Mammary epithelial cell (primary cell): ENCODE data around the gene PLEKHG2.

Source experiments
- CTCF ChIP-seq, 2 donors: IDR thresholded peaks in 1 of 2; conservative IDR thresholded peaks in 1 of 2; 2 replicates each; pipeline ENCODE4 v1.5.1; 2011 to 2012; ENCODE audit warnings: inconsistent platforms in 2 of 2, low read length in 2 of 2, mild to moderate bottlenecking in 2 of 2, control low read depth in 1 of 2, low read depth in 1 of 2; ENCODE audit not compliant: insufficient read depth in 1 of 2; ENCODE audit errors: extremely low read depth in 1 of 2
- EZH2 ChIP-seq: IDR thresholded peaks from 2 replicates; pipeline ENCODE4 v1.6.1; 2012; ENCODE audit warnings: low read length, inconsistent platforms, borderline replicate concordance

- TF ChIP-seq CTCF (conservative IDR thresholded peaks at IDR 0.05 in 1 of 2, IDR thresholded peaks at IDR 0.05 in 1 of 2; ENCODE audit: extremely low read depth in 1 of 2, insufficient read depth in 1 of 2, low read depth in 1 of 2, low read length in 2 of 2) (no peak), EZH2 (no peak)
Observed at GRCh38 chr19:39448271-39448670, 35.8 kb downstream of the PLEKHG2 start.
